ENCODE data around the gene SYNGR1. TPM values are rescaled to one million over a fixed set of nuclear protein-coding genes. Genes with fewer than 3 reads are reported as not detected.
A peak's percentile ranks its signal among the peaks of the same experiment; 100 is the strongest.

SYNGR1 gene
- total and polyA plus RNA-seq, 2 donors (not counting 1 experiment from before 2014, with no cell fraction given) = 13.0 to 13.5 TPM

GRCh38 chr22:39317084-39317774 lies 32.6 kb upstream of the SYNGR1 start:
- Histone ChIP-seq H3K36me3 (ENCODE audit: control insufficient read depth, insufficient read depth, low read length) (peaks cover 47% of the 10 kb centered on the region), H3K79me2 (ENCODE audit: control insufficient read depth, insufficient read depth, low read length) (peaks cover 64% of the 10 kb centered on the region), H3K27ac (ENCODE audit: insufficient read depth, low read length) (peak overlapping the region; percentile 90), H4K20me1 (ENCODE audit: control insufficient read depth, extremely low read depth, insufficient read depth, low read length) (peaks cover 2% of the 10 kb centered on the region), H2AFZ (ENCODE audit: low read length) (no peak overlapping the region), H3K4me3 (replicated peaks in 1 of 4; ENCODE audit: control extremely low read depth in 1 of 4, insufficient read depth in 1 of 4, low read depth in 3 of 4, low read length in 4 of 4) (peak overlapping the region; percentile 70 to 96 (median 90)), H3K9me3 (ENCODE audit: control insufficient read depth, insufficient read depth, low read depth, low read length) (no peaks in the 10 kb centered on the region), H3K9ac (ENCODE audit: insufficient read depth, low read length) (no peak overlapping the region), H3K27me3 (ENCODE audit: control insufficient read depth, insufficient read depth, low read length) (no peaks in the 10 kb centered on the region), H3K4me2 (ENCODE audit: extremely low read depth, insufficient read depth, low read length) (peak overlapping the region; percentile 97), H3K4me1 (ENCODE audit: control insufficient read depth, extremely low read depth, insufficient read depth, low read length) (peaks cover 13% of the 10 kb centered on the region)
- no peak for TF ChIP-seq CTCF (conservative IDR thresholded peaks at IDR 0.05 in 1 of 2, IDR thresholded peaks at IDR 0.05 in 1 of 2; ENCODE audit: low read depth in 1 of 2, low read length in 2 of 2)
- no peak for TF ChIP-seq EZH2 (IDR thresholded peaks at IDR 0.05; ENCODE audit: low read length, missing control alignments)
- peak in 1 of 2 donors; percentile 14 for DNase-seq (ENCODE audit: low read depth in 2 of 2)

GRCh38 chr22:39317775-39318506 lies 31.9 kb upstream of the SYNGR1 start:
- Histone ChIP-seq H3K36me3 (ENCODE audit: control insufficient read depth, insufficient read depth, low read length) (peaks cover 40% of the 10 kb centered on the region), H3K4me1 (ENCODE audit: control insufficient read depth, extremely low read depth, insufficient read depth, low read length) (peaks cover 13% of the 10 kb centered on the region), H3K79me2 (ENCODE audit: control insufficient read depth, insufficient read depth, low read length) (peaks cover 62% of the 10 kb centered on the region), H4K20me1 (ENCODE audit: control insufficient read depth, extremely low read depth, insufficient read depth, low read length) (peaks cover 2% of the 10 kb centered on the region), H3K4me2 (ENCODE audit: extremely low read depth, insufficient read depth, low read length) (peak overlapping the region; percentile 97), H3K9me3 (ENCODE audit: control insufficient read depth, insufficient read depth, low read depth, low read length) (no peaks in the 10 kb centered on the region), H3K9ac (ENCODE audit: insufficient read depth, low read length) (peak overlapping the region; percentile 64), H3K27me3 (ENCODE audit: control insufficient read depth, insufficient read depth, low read length) (no peaks in the 10 kb centered on the region), H2AFZ (ENCODE audit: low read length) (no peak overlapping the region), H3K4me3 (replicated peaks in 1 of 4; ENCODE audit: control extremely low read depth in 1 of 4, insufficient read depth in 1 of 4, low read depth in 3 of 4, low read length in 4 of 4) (peak overlapping the region; percentile 70 to 96 (median 90)), H3K27ac (ENCODE audit: insufficient read depth, low read length) (peak overlapping the region; percentile 90)
- DNase-seq (ENCODE audit: low read depth in 2 of 2) = peak; percentile 57 to 73
- TF ChIP-seq CTCF (conservative IDR thresholded peaks at IDR 0.05 in 1 of 2, IDR thresholded peaks at IDR 0.05 in 1 of 2; ENCODE audit: low read depth in 1 of 2, low read length in 2 of 2) (no peak), EZH2 (IDR thresholded peaks at IDR 0.05; ENCODE audit: low read length, missing control alignments) (no peak)

GRCh38 chr22:39318507-39319283 lies 31.1 kb upstream of the SYNGR1 start:
- H4K20me1 ChIP-seq (ENCODE audit: control insufficient read depth, extremely low read depth, insufficient read depth, low read length) = peaks cover 2% of the 10 kb centered on the region
- peak in 1 of 2 donors; percentile 18 for DNase-seq (ENCODE audit: low read depth in 2 of 2)

More at GRCh38 chr22:39318507-39319283, 31.1 kb upstream of the SYNGR1 start:
- Histone ChIP-seq H3K4me3 (replicated peaks in 1 of 4; ENCODE audit: control extremely low read depth in 1 of 4, insufficient read depth in 1 of 4, low read depth in 3 of 4, low read length in 4 of 4) (peak overlapping the region; percentile 70 to 96 (median 90)), H3K36me3 (ENCODE audit: control insufficient read depth, insufficient read depth, low read length) (peaks cover 32% of the 10 kb centered on the region), H3K9ac (ENCODE audit: insufficient read depth, low read length) (peak overlapping the region; percentile 64), H3K9me3 (ENCODE audit: control insufficient read depth, insufficient read depth, low read depth, low read length) (no peaks in the 10 kb centered on the region), H3K27me3 (ENCODE audit: control insufficient read depth, insufficient read depth, low read length) (no peaks in the 10 kb centered on the region), H2AFZ (ENCODE audit: low read length) (no peak overlapping the region), H3K4me1 (ENCODE audit: control insufficient read depth, extremely low read depth, insufficient read depth, low read length) (peaks cover 13% of the 10 kb centered on the region), H3K27ac (ENCODE audit: insufficient read depth, low read length) (peak overlapping the region; percentile 90), H3K4me2 (ENCODE audit: extremely low read depth, insufficient read depth, low read length) (peak overlapping the region; percentile 97), H3K79me2 (ENCODE audit: control insufficient read depth, insufficient read depth, low read length) (peaks cover 56% of the 10 kb centered on the region)
- TF ChIP-seq EZH2 (IDR thresholded peaks at IDR 0.05; ENCODE audit: low read length, missing control alignments) (no peak), CTCF (conservative IDR thresholded peaks at IDR 0.05 in 1 of 2, IDR thresholded peaks at IDR 0.05 in 1 of 2; ENCODE audit: low read depth in 1 of 2, low read length in 2 of 2) (no peak)
